Dedifferentiated amniotic fluid mesenchymal stem cell (primary cell): ENCODE data around the gene LINC01488.

Source experiments
- DNase-seq: peaks from one replicate; pipeline ENCODE4 v3.0.0-alpha.2; 2016; ENCODE audit errors: extremely low spot score

LINC01488 gene

DNA sequence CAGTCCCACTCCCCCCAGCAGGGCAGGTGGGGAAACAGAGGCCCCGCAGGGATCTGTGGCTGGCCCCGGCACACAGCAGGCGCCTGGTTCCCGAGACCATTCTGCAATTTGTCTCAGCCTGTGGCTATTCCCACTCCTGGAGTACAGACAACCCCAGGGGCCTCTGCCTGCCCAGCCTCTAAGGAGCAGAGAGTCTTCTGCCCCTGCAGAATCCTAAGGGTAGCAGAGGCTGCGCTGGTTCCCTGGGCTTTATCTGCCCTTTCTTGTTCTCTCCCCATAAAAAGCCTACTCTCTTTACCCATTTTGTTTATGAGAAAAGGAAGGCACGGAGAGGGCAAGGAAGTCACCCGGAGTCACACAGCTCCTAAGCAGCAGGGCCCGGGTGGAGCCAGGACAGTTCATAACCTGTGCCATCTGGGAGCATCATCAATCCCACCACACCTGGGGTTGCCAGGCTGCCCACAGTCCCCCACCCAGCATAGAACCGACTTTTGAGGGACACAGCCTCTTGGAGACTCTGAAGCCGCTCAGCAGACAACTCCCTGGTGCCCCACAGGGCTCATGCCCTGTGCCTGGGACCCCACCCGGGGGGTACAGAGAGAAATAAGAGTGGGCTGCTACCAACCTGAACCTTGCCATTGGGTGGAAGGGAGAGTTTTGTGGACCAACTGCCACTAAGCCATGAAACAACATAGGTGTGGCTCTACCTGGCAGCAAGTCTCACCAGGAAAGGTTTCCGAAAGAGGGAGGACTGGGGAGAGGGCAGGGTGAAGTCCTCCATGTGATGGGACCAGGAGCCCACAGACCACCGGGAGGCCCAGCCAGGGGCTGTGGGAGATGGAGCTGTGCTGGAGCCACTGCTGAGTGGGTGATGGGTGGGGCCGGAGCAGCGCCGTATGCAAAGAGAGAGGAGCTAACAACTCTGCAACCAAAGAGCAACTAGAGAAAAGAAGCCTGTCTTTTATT lies 17.2 kb upstream of the LINC01488 start:
- DNase-seq, result no peak

GRCh38 chr11:69465236-69466000 lies 16.0 kb upstream of the LINC01488 start:
- no peak for DNase-seq

GRCh38 chr11:69466039-69466438 lies 15.4 kb upstream of the LINC01488 start:
- DNase-seq, result no peak

DNA sequence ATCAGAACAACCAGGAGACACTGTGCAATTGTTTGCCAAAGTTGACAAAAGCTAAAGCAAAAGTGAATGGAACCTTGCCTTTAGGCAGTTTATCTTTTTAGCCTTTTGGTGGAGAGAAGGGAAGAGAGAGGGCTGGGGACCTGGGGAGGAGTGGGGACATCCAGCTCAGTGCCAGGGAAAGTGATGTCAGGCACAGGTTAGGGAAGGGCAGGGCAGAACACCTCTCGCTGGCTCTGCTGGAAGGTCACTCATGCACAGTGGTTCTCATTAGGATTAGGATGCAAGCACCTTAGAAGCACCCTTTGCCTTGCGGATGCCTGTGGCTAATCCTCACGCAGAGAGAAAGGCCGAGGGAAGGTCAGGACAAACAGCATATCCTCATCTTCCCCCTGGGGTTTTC lies 14.3 kb upstream of the LINC01488 start:
- DNase-seq, result no peak

GRCh38 chr11:69467646-69468045 lies 13.8 kb upstream of the LINC01488 start:
- no peak for DNase-seq

GRCh38 chr11:69468221-69468620 lies 13.2 kb upstream of the LINC01488 start:
- DNase-seq, result no peak

GRCh38 chr11:69468911-69469885 lies 12.3 kb upstream of the LINC01488 start:
- no peak for DNase-seq

DNA sequence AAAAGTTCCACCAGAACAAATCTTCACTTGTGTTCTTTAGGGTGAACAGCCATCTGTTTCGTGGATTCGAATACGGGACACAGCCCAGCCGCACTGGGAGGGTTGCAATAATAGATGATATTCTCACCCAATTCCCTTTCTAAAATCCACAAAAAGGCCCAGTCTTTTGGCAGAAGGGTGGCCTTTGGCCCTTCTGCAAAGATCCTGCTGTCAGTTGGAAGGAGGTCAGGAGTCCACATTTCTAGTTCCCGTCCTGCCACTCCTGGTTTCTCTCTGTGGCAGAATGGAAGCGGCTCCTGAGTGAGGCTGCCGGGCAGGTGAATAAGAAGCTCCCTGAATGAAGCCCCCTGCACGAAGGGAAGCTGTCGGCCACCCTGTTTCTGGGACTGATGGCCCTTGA lies 11.2 kb upstream of the LINC01488 start:
- DNase-seq, result no peak

DNA sequence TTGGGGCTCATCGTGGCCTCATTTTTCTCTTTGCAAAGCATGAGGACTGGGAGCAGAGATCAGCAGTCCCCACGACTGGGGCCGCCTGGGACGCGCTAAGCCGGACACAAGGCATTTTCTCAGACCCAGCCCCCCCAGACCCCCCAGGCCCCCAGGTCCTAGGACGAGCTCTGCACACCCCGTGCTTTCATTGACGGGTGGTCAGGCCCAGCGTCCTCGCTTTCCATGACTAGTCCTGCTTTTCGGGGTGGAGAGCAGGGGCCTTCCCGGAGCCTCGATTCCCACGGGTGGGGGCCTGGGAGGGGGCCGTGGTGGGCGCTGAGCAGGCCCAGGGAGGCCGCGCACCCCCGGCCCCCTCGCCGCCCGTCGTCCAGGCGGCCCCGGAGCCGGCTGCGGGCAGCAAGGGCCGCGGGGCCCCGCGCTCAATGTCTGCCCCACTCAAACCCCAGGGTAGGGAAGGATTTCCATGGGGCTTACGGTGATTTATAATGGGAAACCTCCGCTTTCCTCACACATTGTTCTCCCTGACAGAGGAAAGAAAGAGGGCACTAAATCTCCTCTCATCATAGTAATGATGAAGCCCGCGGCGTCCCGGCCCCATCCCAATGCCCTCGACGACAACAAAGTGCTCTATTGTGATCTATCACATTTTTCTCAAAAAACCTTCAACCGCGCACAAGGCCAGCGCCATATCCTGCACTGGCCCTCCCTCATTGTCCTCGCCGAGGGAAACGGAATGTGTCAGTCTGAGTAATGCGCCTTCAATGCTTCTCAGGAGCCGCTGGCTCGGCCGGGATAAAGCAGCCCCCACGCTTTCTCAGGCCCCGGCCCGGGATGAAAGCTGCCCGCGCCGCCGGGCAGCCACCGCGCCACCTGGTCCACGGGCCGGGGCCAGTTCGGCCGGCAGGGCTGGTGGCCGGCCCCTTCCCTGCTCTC lies 10.4 kb upstream of the LINC01488 start:
- DNase-seq, result no peak

DNA sequence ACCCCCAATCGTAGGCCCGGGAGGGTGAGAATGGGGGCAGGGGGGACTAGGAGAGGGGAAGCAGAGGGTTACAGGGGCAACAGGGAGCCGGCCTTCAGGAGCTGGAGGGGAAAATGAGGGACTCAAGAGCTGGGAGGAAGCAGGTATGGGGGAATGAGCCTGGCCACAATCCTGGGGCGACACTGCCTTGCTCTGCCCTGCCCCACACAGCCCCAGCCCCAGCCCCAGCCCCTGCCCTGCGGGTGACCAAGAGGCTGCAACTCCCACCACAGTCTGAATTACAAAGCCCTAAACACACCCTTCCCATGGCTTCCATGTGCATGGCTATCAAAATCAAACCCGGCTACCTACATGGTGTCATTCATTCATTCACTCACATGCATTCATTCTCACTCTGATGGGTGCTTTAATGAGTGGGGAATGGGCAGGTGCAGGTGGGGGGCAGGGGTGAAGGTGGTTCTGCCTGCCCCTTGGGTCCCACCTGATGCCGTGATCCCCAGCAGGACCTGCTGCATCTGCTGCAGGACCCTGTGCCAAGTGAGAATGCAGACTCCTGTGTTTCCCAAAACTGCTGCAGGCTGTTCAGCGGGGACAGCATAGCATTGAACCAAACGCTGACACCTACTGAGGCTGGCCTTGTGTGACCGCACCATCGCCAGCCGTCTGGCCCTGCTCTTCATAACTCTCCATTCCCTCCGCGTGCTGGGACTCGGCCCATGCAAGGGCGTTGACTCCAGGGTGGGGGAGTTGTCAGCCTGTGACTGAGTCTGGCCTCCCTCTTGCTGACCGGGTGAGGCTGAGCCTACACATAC lies 9.5 kb upstream of the LINC01488 start:
- no peak for DNase-seq

DNA sequence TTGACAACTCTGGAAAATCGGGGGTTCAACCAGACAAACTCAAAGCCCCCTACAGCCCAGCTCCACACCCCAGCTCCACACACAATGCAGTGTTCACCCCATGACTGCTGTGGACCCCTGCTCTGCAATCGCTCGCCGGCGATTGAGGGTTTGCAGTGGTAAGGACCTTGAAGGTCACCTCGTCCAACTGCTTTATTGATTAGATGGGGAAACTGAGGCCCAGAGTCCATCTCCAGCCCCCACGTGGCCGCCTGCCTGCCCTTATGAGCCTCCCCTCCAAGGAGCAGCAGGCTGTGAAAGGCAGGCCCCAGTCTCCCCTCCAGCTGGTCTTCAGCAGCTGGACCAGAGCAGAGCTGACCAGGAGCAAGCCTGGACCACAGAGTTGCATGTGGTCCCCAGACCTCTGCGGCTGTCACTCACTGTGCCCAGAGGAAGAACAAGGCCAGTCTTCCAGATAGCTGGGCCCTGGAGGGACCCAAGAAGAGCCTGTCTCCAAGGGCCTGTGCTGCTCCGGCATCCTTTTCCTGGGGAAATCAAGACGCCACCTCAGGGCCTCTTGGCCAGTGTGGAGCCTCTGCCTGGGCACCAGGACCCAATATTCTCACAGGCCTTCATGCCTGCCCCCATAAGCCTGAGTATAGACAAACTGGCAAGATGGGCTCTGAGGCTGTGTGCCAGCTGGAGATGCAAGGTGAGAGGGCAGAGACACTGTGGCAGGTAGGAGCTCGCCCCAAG lies 8.8 kb upstream of the LINC01488 start:
- DNase-seq, result no peak

- no peak for DNase-seq
Observed at GRCh38 chr11:69473276-69473845, 8.1 kb upstream of the LINC01488 start.

- no peak for DNase-seq
Observed at GRCh38 chr11:69474736-69475135, 6.7 kb upstream of the LINC01488 start.

DNA sequence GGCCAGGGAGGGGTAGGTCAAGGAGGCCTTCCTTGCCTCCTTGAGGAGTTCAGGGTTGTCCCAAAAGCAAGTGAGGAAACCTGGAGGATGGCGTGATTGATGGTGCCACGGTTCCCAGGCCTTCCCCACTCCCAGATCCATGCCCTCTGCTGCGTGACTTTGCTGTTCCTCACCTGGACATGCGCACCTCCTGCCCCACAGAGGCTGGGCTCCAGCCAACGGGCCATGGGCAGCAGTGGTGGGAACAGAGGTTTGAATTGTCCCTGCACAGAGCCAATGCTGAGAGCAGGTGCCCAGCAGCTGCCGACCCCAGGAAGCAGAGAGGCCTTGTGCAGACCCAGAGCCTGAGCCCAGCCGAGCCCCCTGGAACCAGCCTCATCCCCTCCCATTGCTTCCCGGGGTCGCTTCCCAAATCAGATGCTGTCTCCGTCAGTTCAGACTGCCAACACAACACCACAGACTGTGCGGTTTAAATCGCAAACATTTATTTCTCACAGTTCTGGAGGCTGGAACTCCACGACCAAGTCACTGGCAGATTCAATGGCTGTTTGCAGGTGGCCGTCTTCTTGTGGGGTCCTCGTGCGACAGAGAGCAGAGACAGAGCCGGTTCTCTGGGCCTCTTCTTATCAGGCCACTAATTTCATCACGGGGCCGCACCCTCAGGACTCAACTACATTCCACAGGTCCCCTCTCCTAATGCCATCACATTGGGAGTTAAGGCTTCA lies 6.2 kb upstream of the LINC01488 start:
- DNase-seq, result no peak

GRCh38 chr11:69475866-69476471 lies 5.5 kb upstream of the LINC01488 start:
- no peak for DNase-seq

GRCh38 chr11:69476509-69476961 lies 4.9 kb upstream of the LINC01488 start:
- no peak for DNase-seq

GRCh38 chr11:69477086-69477485 lies 4.4 kb upstream of the LINC01488 start:
- no peak for DNase-seq
